ENCODE results near the gene DNAJC30. TPM values are rescaled to one million over a fixed set of nuclear protein-coding genes. Genes with fewer than 3 reads are reported as not detected.

DNAJC30 gene
- total RNA-seq, 2 donors from 2014 or later, result 6.3 to 12.9 TPM

- no peak for TF ChIP-seq CTCF (IDR thresholded peaks at IDR 0.05)
- H3K36me3 ChIP-seq, result no peaks in the 10 kb centered on the region
- no peak for DNase-seq (ENCODE audit: low spot score)
- no peak overlapping the region for H3K27ac ChIP-seq
- H3K4me1 ChIP-seq, result peaks cover 0 to 9% of the 10 kb centered on the region in 2 donors
- H3K9me3 ChIP-seq, result no peaks in the 10 kb centered on the region
- H3K4me3 ChIP-seq, result no peak overlapping the region
- H3K27me3 ChIP-seq, result no peaks in the 10 kb centered on the region
Measured at GRCh38 chr7:73706126-73707044, 23.1 kb upstream of the DNAJC30 start.

- Histone ChIP-seq H3K27me3 (no peaks in the 10 kb centered on the region), H3K27ac (no peak overlapping the region), H3K36me3 (no peaks in the 10 kb centered on the region), H3K4me1 (peaks cover 0 to 9% of the 10 kb centered on the region in 2 donors), H3K9me3 (no peaks in the 10 kb centered on the region), H3K4me3 (no peak overlapping the region)
- no peak for DNase-seq (ENCODE audit: low spot score)
- TF ChIP-seq CTCF (IDR thresholded peaks at IDR 0.05), result no peak
Measured at GRCh38 chr7:73705551-73705920, 22.3 kb upstream of the DNAJC30 start.

- Histone ChIP-seq H3K4me1 (peaks cover 0 to 9% of the 10 kb centered on the region in 2 donors), H3K9me3 (no peaks in the 10 kb centered on the region), H3K27ac (no peak overlapping the region), H3K4me3 (no peak overlapping the region), H3K27me3 (no peaks in the 10 kb centered on the region), H3K36me3 (no peaks in the 10 kb centered on the region)
- DNase-seq (ENCODE audit: low spot score), result no peak
- TF ChIP-seq CTCF (IDR thresholded peaks at IDR 0.05), result no peak
Measured at GRCh38 chr7:73704640-73705550, 21.6 kb upstream of the DNAJC30 start.

- no peak overlapping the region for H3K27ac ChIP-seq
- H3K27me3 ChIP-seq, result no peaks in the 10 kb centered on the region
- H3K4me1 ChIP-seq, result peaks cover 0 to 9% of the 10 kb centered on the region in 2 donors
- H3K9me3 ChIP-seq, result no peaks in the 10 kb centered on the region
- H3K36me3 ChIP-seq, result no peaks in the 10 kb centered on the region
- TF ChIP-seq CTCF (IDR thresholded peaks at IDR 0.05), result no peak
- DNase-seq (ENCODE audit: low spot score), result no peak
- H3K4me3 ChIP-seq, result peak overlapping the region in 1 of 2 donors; percentile 35
Measured at GRCh38 chr7:73703757-73704639, 20.7 kb upstream of the DNAJC30 start.

GRCh38 chr7:73703225-73703624, 20.0 kb upstream of the DNAJC30 start:
- no peak overlapping the region for H3K27ac ChIP-seq
- no peak overlapping the region for H3K4me3 ChIP-seq
- TF ChIP-seq CTCF (IDR thresholded peaks at IDR 0.05), result no peak
- DNase-seq (ENCODE audit: low spot score), result no peak
- H3K9me3 ChIP-seq, result no peaks in the 10 kb centered on the region
- H3K27me3 ChIP-seq, result no peaks in the 10 kb centered on the region
- H3K4me1 ChIP-seq, result peaks cover 0 to 9% of the 10 kb centered on the region in 2 donors
- H3K36me3 ChIP-seq, result no peaks in the 10 kb centered on the region

All from right atrium auricular region (tissue), 2 donors.